ENCODE measurements around the gene FRMD4A. TPM values are rescaled to one million over a fixed set of nuclear protein-coding genes. Genes with fewer than 3 reads are reported as not detected.

Gene FRMD4A
- total RNA-seq, 1 experiment from 2014 or later: 0.23 TPM

DNA sequence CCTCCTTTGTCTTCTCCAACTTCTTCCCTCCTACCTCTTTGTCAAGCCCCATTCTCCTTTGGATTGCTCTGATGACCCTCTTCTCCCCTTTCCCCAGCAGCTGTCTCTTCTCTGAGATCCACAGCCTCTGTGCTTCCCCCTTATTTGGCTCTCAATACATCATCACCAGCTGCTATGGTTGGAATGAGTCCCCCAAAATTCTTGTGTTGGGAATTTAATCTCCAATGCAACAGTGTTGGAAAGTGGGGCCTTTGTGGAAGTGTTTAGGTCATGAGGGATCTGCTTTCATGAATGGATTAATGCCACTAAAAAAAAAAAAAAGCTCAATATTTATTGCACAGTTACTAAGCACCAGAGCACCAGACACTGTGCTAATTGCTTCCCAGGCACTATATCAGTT is 39.2 kb upstream of the FRMD4A start:
- Mint-ChIP-seq H3K27ac (ENCODE audit: low read depth, unreplicated experiment) (no peak overlapping the region), H3K36me3 (ENCODE audit: insufficient read depth, unreplicated experiment) (no peaks in the 10 kb centered on the region), H3K4me3 (ENCODE audit: unreplicated experiment) (no peak overlapping the region), H3K27me3 (ENCODE audit: insufficient read depth, unreplicated experiment) (peaks cover 11% of the 10 kb centered on the region), H3K4me1 (ENCODE audit: insufficient read depth, unreplicated experiment) (no peaks in the 10 kb centered on the region), H3K9me3 (ENCODE audit: unreplicated experiment) (peaks cover 6% of the 10 kb centered on the region)
- ChIA-PET POLR2A (no interaction called here), CTCF (interaction anchor here (1.0 kb wide), 1 partner anchor 247 kb away, joined by 3 read pairs; no protein-coding TSS in a partner anchor)
- BruUV-seq (replicated peaks): no TSS peak
- intact Hi-C loops (cut with micrococcal nuclease): no loop called here
- DNase-seq (ENCODE audit: unreplicated experiment): no peak
- TF ChIP-seq, protein P1, sequence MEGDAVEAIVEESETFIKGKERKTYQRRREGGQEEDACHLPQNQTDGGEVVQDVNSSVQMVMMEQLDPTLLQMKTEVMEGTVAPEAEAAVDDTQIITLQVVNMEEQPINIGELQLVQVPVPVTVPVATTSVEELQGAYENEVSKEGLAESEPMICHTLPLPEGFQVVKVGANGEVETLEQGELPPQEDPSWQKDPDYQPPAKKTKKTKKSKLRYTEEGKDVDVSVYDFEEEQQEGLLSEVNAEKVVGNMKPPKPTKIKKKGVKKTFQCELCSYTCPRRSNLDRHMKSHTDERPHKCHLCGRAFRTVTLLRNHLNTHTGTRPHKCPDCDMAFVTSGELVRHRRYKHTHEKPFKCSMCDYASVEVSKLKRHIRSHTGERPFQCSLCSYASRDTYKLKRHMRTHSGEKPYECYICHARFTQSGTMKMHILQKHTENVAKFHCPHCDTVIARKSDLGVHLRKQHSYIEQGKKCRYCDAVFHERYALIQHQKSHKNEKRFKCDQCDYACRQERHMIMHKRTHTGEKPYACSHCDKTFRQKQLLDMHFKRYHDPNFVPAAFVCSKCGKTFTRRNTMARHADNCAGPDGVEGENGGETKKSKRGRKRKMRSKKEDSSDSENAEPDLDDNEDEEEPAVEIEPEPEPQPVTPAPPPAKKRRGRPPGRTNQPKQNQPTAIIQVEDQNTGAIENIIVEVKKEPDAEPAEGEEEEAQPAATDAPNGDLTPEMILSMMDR (IDR thresholded peaks at IDR 0.05; ENCODE audit: unreplicated experiment): no peak

DNA sequence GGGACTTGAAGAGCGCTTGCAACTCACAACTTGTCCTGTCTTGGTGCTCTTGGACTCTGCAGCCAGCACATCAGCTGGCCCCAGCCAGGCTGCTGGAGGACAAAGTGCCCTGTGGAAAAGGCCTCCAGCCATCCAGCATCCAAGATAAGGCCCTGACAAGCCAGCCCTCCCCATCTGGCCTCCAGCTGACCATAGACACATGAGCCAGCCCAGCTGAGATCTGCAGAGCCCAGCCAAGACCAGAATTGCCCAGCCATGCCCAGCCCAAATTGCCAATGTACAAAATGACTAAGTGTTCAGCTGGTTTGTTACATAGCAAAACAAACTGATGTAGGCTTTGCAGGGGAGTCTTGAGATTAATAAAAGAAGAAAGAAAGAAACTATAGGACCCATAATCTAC is 36.0 kb upstream of the FRMD4A start:
- ChIA-PET CTCF (interaction anchor here (0.6 to 0.7 kb wide), 2 partner anchors 30 to 947 kb away, joined by 3 read pairs; no protein-coding TSS in a partner anchor), POLR2A (no interaction called here)
- H3K27me3 Mint-ChIP-seq (ENCODE audit: insufficient read depth, unreplicated experiment): no peaks in the 10 kb centered on the region
- intact Hi-C loops (cut with micrococcal nuclease): no loop called here
- no peak overlapping the region for H3K27ac Mint-ChIP-seq (ENCODE audit: low read depth, unreplicated experiment)
- no peak for DNase-seq (ENCODE audit: unreplicated experiment)
- TF ChIP-seq, protein P1 (IDR thresholded peaks at IDR 0.05; ENCODE audit: unreplicated experiment): no peak
- H3K9me3 Mint-ChIP-seq (ENCODE audit: unreplicated experiment): peaks cover 6% of the 10 kb centered on the region
- BruUV-seq (replicated peaks): no TSS peak
- H3K4me3 Mint-ChIP-seq (ENCODE audit: unreplicated experiment): no peak overlapping the region
- no peaks in the 10 kb centered on the region for H3K4me1 Mint-ChIP-seq (ENCODE audit: insufficient read depth, unreplicated experiment)
- H3K36me3 Mint-ChIP-seq (ENCODE audit: insufficient read depth, unreplicated experiment): no peaks in the 10 kb centered on the region

DNA sequence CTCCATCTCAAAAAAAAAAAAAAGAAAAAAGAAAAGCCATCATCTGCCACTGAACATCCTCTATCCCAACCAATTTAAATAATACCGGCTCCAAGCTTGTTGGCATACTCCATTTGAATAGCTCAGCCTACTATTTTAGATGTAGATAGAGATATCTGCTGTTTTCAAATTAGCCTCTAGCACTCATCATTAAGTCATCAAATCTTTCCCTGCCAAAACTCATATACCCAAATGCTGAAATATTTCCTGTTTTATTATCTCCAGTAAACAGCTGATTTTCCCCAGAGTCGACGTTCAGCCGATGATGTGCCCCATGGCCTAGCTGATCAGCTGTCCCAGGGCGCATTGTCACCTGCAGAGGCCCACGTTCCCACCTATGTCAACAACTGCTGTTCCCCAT is 34.5 kb upstream of the FRMD4A start:
- ChIA-PET POLR2A (no interaction called here), CTCF (interaction anchor here (0.5 to 1.0 kb wide), 2 partner anchors 48 to 1050 kb away, joined by 3 read pairs; no protein-coding TSS in a partner anchor)
- H3K27me3 Mint-ChIP-seq (ENCODE audit: insufficient read depth, unreplicated experiment): no peaks in the 10 kb centered on the region
- no peaks in the 10 kb centered on the region for H3K36me3 Mint-ChIP-seq (ENCODE audit: insufficient read depth, unreplicated experiment)
- intact Hi-C loops (cut with micrococcal nuclease): no loop called here
- H3K4me3 Mint-ChIP-seq (ENCODE audit: unreplicated experiment): no peak overlapping the region
- H3K4me1 Mint-ChIP-seq (ENCODE audit: insufficient read depth, unreplicated experiment): no peaks in the 10 kb centered on the region
- BruUV-seq (replicated peaks): no TSS peak
- H3K27ac Mint-ChIP-seq (ENCODE audit: low read depth, unreplicated experiment): no peak overlapping the region
- H3K9me3 Mint-ChIP-seq (ENCODE audit: unreplicated experiment): peaks cover 6% of the 10 kb centered on the region
- no peak for DNase-seq (ENCODE audit: unreplicated experiment)
- TF ChIP-seq, protein P1 (IDR thresholded peaks at IDR 0.05; ENCODE audit: unreplicated experiment): no peak

DNA sequence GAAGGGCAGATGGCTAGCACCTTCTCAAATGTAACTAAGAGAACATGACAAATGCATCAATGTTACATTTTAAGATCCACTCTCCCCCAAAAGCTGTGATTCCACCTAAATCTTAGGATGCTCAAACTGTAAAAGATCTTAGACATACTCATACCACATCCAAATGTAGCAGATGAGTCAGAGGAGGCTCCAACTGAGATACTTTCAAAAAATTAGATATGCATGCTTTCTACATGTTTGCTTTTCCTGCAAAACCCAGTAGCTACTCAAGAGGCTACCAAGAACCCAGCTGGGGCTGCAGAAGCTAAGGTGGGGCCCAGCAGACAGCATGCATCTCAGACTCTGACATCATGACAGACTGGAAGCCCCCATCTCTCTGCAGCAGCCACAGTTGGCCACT is 31.4 kb upstream of the FRMD4A start:
- Mint-ChIP-seq H3K4me3 (ENCODE audit: unreplicated experiment) (no peak overlapping the region), H3K27ac (ENCODE audit: low read depth, unreplicated experiment) (no peak overlapping the region), H3K4me1 (ENCODE audit: insufficient read depth, unreplicated experiment) (peaks cover 7% of the 10 kb centered on the region), H3K36me3 (ENCODE audit: insufficient read depth, unreplicated experiment) (no peaks in the 10 kb centered on the region), H3K9me3 (ENCODE audit: unreplicated experiment) (no peaks in the 10 kb centered on the region), H3K27me3 (ENCODE audit: insufficient read depth, unreplicated experiment) (no peaks in the 10 kb centered on the region)
- DNase-seq (ENCODE audit: unreplicated experiment): no peak
- BruUV-seq (replicated peaks): no TSS peak
- ChIA-PET CTCF (interaction anchor here (0.8 kb wide), 1 partner anchor 62 kb away, joined by 4 read pairs; no protein-coding TSS in a partner anchor), POLR2A (no interaction called here)
- TF ChIP-seq, protein P1 (IDR thresholded peaks at IDR 0.05; ENCODE audit: unreplicated experiment): no peak
- intact Hi-C loops (cut with micrococcal nuclease): no loop called here

Data from MCF 10A (cell line).